HCT116 (cell line): ENCODE results near the gene IL37. TPM values are rescaled to one million over a fixed set of nuclear protein-coding genes. Genes with fewer than 3 reads are reported as not detected.

Experiments used
- ATAC-seq: fragments of 200-7000 bp; cut with Tn5 transposase; 2 replicates; pipeline ENCODE4 v1.9.1; 2020; ENCODE audit warnings: mild to moderate bottlenecking, moderate library complexity
- BruUV-seq: library from RNA; stranded (reverse); fragments of 400-500 nt; replicated peaks from 2 replicates; lab custom pipeline; 2021; lab: Mats Ljungman, UMichigan
- CTCF ChIA-PET: fragments of 300-600 bp; sonication (Branson Sonifier 250); formaldehyde crosslinking; loops from one replicate; lab custom pipeline; 2021; ENCODE audit warnings: antibody characterized with exemption; lab: Charles Lee
- POLR2A ChIA-PET: fragments of 300-600, 350-600 bp; sonication (Branson Sonifier 250); formaldehyde crosslinking; loops from one replicate; lab custom pipeline; 2021; ENCODE audit warnings: antibody characterized with exemption; lab: Charles Lee
- RAD21 ChIA-PET, 2 experiments: fragments of 300-600 bp; sonication (Branson Sonifier 250); formaldehyde crosslinking; loops; one replicate each; lab custom pipeline; 2023; ENCODE audit warnings: low total read pairs in 2 of 2; ENCODE audit not compliant: uncharacterized antibody in 2 of 2, unreplicated experiment in 2 of 2, low non-redundant PET in 1 of 2; lab: Charles Lee
- DNase-seq: peaks from one replicate; pipeline ENCODE4 v3.0.0-alpha.2; 2010; ENCODE audit warnings: low read depth, low spot score
- H2AFZ ChIP-seq: fragments of 200-600 bp; shearing (Covaris generic), sonication (generic); 2 replicates; pipeline ENCODE4 v1.6.1; 2017; ENCODE audit warnings: low read depth, mixed run types, mixed read lengths, antibody characterized with exemption, low read length; ENCODE audit not compliant: poor library complexity, severe bottlenecking
- H3K27ac ChIP-seq: 2 replicates; pipeline ENCODE4 v1.5.1; 2012; ENCODE audit warnings: low read depth, low read length
- H3K27me3 ChIP-seq: fragments of 200-600 bp; sonication (generic); 2 replicates; pipeline ENCODE4 v1.6.1; 2016; ENCODE audit warnings: mixed run types, low read length, mixed read lengths; ENCODE audit not compliant: insufficient read depth
- H3K36me3 ChIP-seq, 2 experiments: fragments of 200-500 bp in 1 of 2; fragments of 200-600 bp in 1 of 2; sonication (Bioruptor generic) in 1 of 2; sonication (generic) in 1 of 2; 2 replicates each; pipeline versions ENCODE4 v1.5.1 to v1.6.1; 2014 to 2016; ENCODE audit warnings: low read length in 2 of 2, inconsistent platforms in 1 of 2, mixed read lengths in 1 of 2, mixed run types in 1 of 2; ENCODE audit not compliant: insufficient read depth in 2 of 2, control insufficient read depth in 1 of 2
- H3K4me1 ChIP-seq, 2 experiments: fragments of 200-600 bp in 1 of 2; sonication (generic) in 1 of 2; 2 replicates each; pipeline versions ENCODE4 v1.5.1 to v1.6.1; 2012 to 2017; ENCODE audit warnings: low read length in 2 of 2, inconsistent platforms in 1 of 2, mild to moderate bottlenecking in 1 of 2, mixed read lengths in 1 of 2, mixed run types in 1 of 2, moderate library complexity in 1 of 2; ENCODE audit not compliant: insufficient read depth in 2 of 2, control insufficient read depth in 1 of 2
- H3K4me2 ChIP-seq: fragments of 200-600 bp; sonication (generic); 2 replicates; pipeline ENCODE4 v1.6.1; 2017; ENCODE audit warnings: mixed run types, low read length, mixed read lengths
- H3K4me3 ChIP-seq, 2 experiments: fragments of 200-600 bp in 1 of 2; sonication (generic) in 1 of 2; replicated peaks in 1 of 2; 2 replicates each; pipeline ENCODE4 v1.5.1; 2011 to 2016; ENCODE audit warnings: low read length in 2 of 2, control low read depth in 1 of 2, low read depth in 1 of 2, mild to moderate bottlenecking in 1 of 2, mixed read lengths in 1 of 2, mixed run types in 1 of 2
- H3K79me2 ChIP-seq: fragments of 200-600 bp; sonication (generic); 2 replicates; pipeline ENCODE4 v1.6.1; 2017; ENCODE audit warnings: mild to moderate bottlenecking, mixed run types, low read length, moderate library complexity, mixed read lengths; ENCODE audit not compliant: insufficient read depth
- H3K9ac ChIP-seq: fragments of 200-600 bp; sonication (generic); 2 replicates; pipeline ENCODE4 v1.6.1; 2016; ENCODE audit warnings: low read length, mixed read lengths
- H3K9me2 ChIP-seq: fragments of 200-600 bp; sonication (generic), shearing (Covaris generic); 2 replicates; pipeline ENCODE4 v1.6.1; 2017; ENCODE audit warnings: mixed run types, mild to moderate bottlenecking, moderate library complexity; ENCODE audit not compliant: insufficient read depth
- H3K9me3 ChIP-seq, 2 experiments: fragments of 200-500 bp in 1 of 2; fragments of 200-600 bp in 1 of 2; sonication (Bioruptor generic) in 1 of 2; sonication (generic) in 1 of 2; 2 replicates each; pipeline ENCODE4 v1.6.1; 2014 to 2017; ENCODE audit warnings: low read length in 2 of 2, mixed read lengths in 2 of 2, inconsistent platforms in 1 of 2, low read depth in 1 of 2, mild to moderate bottlenecking in 1 of 2, mixed run types in 1 of 2, moderate library complexity in 1 of 2; ENCODE audit not compliant: control insufficient read depth in 1 of 2, insufficient read depth in 1 of 2
- H4K20me1 ChIP-seq: fragments of 200-600 bp; sonication (generic), shearing (Covaris generic); 2 replicates; pipeline ENCODE4 v1.6.1; 2017; ENCODE audit warnings: mixed run types, mild to moderate bottlenecking, moderate library complexity; ENCODE audit not compliant: insufficient read depth
- ATF3 ChIP-seq: IDR thresholded peaks from 2 replicates; pipeline ENCODE4 v1.6.1; 2012
- CBX3 ChIP-seq: IDR thresholded peaks from 2 replicates; pipeline ENCODE4 v1.6.1; 2012; ENCODE audit warnings: low read depth
- CEBPB ChIP-seq: IDR thresholded peaks from 2 replicates; pipeline ENCODE4 v1.6.1; 2012; ENCODE audit warnings: low read depth
- CTCF ChIP-seq, 3 experiments: fragments of 200-600 bp in 1 of 3; sonication (generic) in 1 of 3; IDR thresholded peaks in 2 of 3; conservative IDR thresholded peaks in 1 of 3; 2 replicates each; pipeline ENCODE4 v1.5.1; 2012 to 2017; ENCODE audit warnings: low read depth in 2 of 3, low read length in 2 of 3, antibody characterized with exemption in 1 of 3, borderline replicate concordance in 1 of 3, control low read depth in 1 of 3, mild to moderate bottlenecking in 1 of 3, mixed read lengths in 1 of 3, mixed run types in 1 of 3, moderate library complexity in 1 of 3; ENCODE audit not compliant: insufficient read depth in 1 of 3
- EGR1 ChIP-seq: IDR thresholded peaks from 2 replicates; pipeline ENCODE4 v1.6.1; 2012; ENCODE audit warnings: low read depth
- ELF1 ChIP-seq: IDR thresholded peaks from 2 replicates; pipeline ENCODE4 v1.6.1; 2012; ENCODE audit warnings: low read depth, borderline replicate concordance
- EZH2 ChIP-seq: fragments of 200-600 bp; sonication (generic); IDR thresholded peaks from 2 replicates; pipeline ENCODE4 v1.6.1; 2017; ENCODE audit warnings: antibody characterized with exemption, mixed run types
- EZH2phosphoT487 ChIP-seq: fragments of 200-600 bp; IDR thresholded peaks from 2 replicates; pipeline ENCODE4 v1.6.1; 2018; ENCODE audit warnings: antibody characterized with exemption, borderline replicate concordance
- FOSL1 ChIP-seq: IDR thresholded peaks from 2 replicates; pipeline ENCODE4 v1.6.1; 2012; ENCODE audit warnings: low read depth
- JUND ChIP-seq: IDR thresholded peaks from 2 replicates; pipeline ENCODE4 v1.6.1; 2012
- MAX ChIP-seq: IDR thresholded peaks from 2 replicates; pipeline ENCODE4 v1.6.1; 2012
- POLR2A ChIP-seq: IDR thresholded peaks from 2 replicates; pipeline ENCODE4 v1.7.0; 2011; ENCODE audit warnings: borderline replicate concordance; ENCODE audit not compliant: insufficient read depth, insufficient read length; ENCODE audit errors: extremely low read depth
- POLR2AphosphoS5 ChIP-seq: IDR thresholded peaks from 2 replicates; pipeline ENCODE4 v1.6.1; 2011; ENCODE audit warnings: mild to moderate bottlenecking, low read depth, low read length, moderate library complexity
- RAD21 ChIP-seq: IDR thresholded peaks from 2 replicates; pipeline ENCODE4 v1.6.1; 2012; ENCODE audit warnings: low read depth, mild to moderate bottlenecking
- REST ChIP-seq: IDR thresholded peaks from 2 replicates; pipeline ENCODE4 v1.6.1; 2012; ENCODE audit warnings: low read depth
- SIN3A ChIP-seq: IDR thresholded peaks from 2 replicates; pipeline ENCODE4 v1.6.1; 2012; ENCODE audit warnings: low read depth
- SRF ChIP-seq: IDR thresholded peaks from 2 replicates; pipeline ENCODE4 v1.6.1; 2012; ENCODE audit warnings: low read depth
- YY1 ChIP-seq: IDR thresholded peaks from 2 replicates; pipeline ENCODE4 v1.6.1; 2011; ENCODE audit warnings: low read length, low read depth, moderate library complexity, mild to moderate bottlenecking; ENCODE audit not compliant: insufficient replicate concordance; ENCODE audit errors: extremely low read depth
- ZBTB33 ChIP-seq: IDR thresholded peaks from 2 replicates; pipeline ENCODE4 v1.6.1; 2011; ENCODE audit warnings: mild to moderate bottlenecking, low read length, moderate library complexity; ENCODE audit not compliant: insufficient replicate concordance; ENCODE audit errors: extremely low read depth
- ZFX ChIP-seq: fragments of 450-650 bp; IDR thresholded peaks from 2 replicates; pipeline ENCODE4 v1.6.1; 2017
- ZNF274 ChIP-seq: fragments of 200-500 bp; sonication (Bioruptor generic); IDR thresholded peaks from 2 replicates; pipeline ENCODE4 v1.6.1; 2014; ENCODE audit warnings: mild to moderate bottlenecking, low read depth, low read length, inconsistent platforms
- intact Hi-C: fragments of 100-400 bp; cut with micrococcal nuclease; formaldehyde crosslinking; loops from 2 replicates; pipeline ENCODE4 v1.10.0; 2022
- total RNA-seq: library from RNA; stranded (reverse); gene quantifications from one replicate; pipeline ENCODE4 v1.2.1, GENCODE V29; 2021; ENCODE audit not compliant: unreplicated experiment

Gene IL37
- total RNA-seq, 1 experiment from 2014 or later = not detected

GRCh38 chr2:112891385-112891831, 19.6 kb upstream of the IL37 start:
- no peaks in the 10 kb centered on the region for H3K9me3 ChIP-seq
- ChIA-PET RAD21 (interaction anchor here in 1 of 2 experiments (1.0 kb wide), 1 partner anchor 50 kb away, joined by 3 read pairs; no protein-coding TSS in a partner anchor), POLR2A (no interaction called here), CTCF (interaction anchor here (2.5 kb wide), 1 partner anchor 50 kb away, joined by 10 read pairs; no protein-coding TSS in a partner anchor)
- no peaks in the 10 kb centered on the region for H3K27me3 ChIP-seq
- no peak overlapping the region for H3K9ac ChIP-seq
- no TSS peak for BruUV-seq
- intact Hi-C loops = no loop called here
- H3K4me2 ChIP-seq = peak overlapping the region; percentile 57
- no peaks in the 10 kb centered on the region for H3K79me2 ChIP-seq
- H4K20me1 ChIP-seq = no peaks in the 10 kb centered on the region
- H2AFZ ChIP-seq = no peak overlapping the region
- no peaks in the 10 kb centered on the region for H3K9me2 ChIP-seq
- peak; percentile 89 for ATAC-seq
- DNase-seq = peak; percentile 72
- no peak overlapping the region for H3K27ac ChIP-seq
- no peaks in the 10 kb centered on the region for H3K36me3 ChIP-seq
- H3K4me3 ChIP-seq = no peak overlapping the region
- peaks cover 9 to 18% of the 10 kb centered on the region in 2 experiments; a peak in 3 of 4 replicates for H3K4me1 ChIP-seq
- TF ChIP-seq CTCF (IDR thresholded peaks at IDR 0.05 in 2 of 3, conservative IDR thresholded peaks at IDR 0.05 in 1 of 3; ENCODE audit: borderline replicate concordance in 1 of 3, insufficient read depth in 1 of 3, low read depth in 2 of 3, low read length in 2 of 3) (no peak), MAX (peak; percentile 74), ATF3 (no peak), ZBTB33 (no peak), POLR2AphosphoS5 (peak; percentile 53; the same call in 1 of the 2 replicates), EZH2phosphoT487 (no peak), POLR2A (no peak), CBX3 (peak; percentile 93), RAD21 (no peak), REST (no peak), SIN3A (0 out of 2 replicates have a peak, but pooled peaks have one; percentile 41), ELF1 (no peak), JUND (peak; percentile 80), FOSL1 (peak; percentile 83), CEBPB (peak; percentile 76), YY1 (no peak), ZNF274 (no peak), SRF (peak; percentile 27; the same call in 1 of the 2 replicates), EGR1 (peak; percentile 59), EZH2 (no peak), ZFX (no peak)
